HG02981 (cell line): ENCODE results near the gene GDPD5.
"Not testable (repeated sequence)": the region's sequence is repeated elsewhere in the genome, so short reads cannot be mapped to it uniquely, and the experiment has no call there.

Experiments
- ATAC-seq: cut with Tn5 transposase; IDR thresholded peaks from one replicate; pipeline ENCODE4 v1.9.1; 2021; ENCODE audit warnings: mild to moderate bottlenecking, moderate library complexity; ENCODE audit not compliant: unreplicated experiment

The GDPD5 gene

DNA sequence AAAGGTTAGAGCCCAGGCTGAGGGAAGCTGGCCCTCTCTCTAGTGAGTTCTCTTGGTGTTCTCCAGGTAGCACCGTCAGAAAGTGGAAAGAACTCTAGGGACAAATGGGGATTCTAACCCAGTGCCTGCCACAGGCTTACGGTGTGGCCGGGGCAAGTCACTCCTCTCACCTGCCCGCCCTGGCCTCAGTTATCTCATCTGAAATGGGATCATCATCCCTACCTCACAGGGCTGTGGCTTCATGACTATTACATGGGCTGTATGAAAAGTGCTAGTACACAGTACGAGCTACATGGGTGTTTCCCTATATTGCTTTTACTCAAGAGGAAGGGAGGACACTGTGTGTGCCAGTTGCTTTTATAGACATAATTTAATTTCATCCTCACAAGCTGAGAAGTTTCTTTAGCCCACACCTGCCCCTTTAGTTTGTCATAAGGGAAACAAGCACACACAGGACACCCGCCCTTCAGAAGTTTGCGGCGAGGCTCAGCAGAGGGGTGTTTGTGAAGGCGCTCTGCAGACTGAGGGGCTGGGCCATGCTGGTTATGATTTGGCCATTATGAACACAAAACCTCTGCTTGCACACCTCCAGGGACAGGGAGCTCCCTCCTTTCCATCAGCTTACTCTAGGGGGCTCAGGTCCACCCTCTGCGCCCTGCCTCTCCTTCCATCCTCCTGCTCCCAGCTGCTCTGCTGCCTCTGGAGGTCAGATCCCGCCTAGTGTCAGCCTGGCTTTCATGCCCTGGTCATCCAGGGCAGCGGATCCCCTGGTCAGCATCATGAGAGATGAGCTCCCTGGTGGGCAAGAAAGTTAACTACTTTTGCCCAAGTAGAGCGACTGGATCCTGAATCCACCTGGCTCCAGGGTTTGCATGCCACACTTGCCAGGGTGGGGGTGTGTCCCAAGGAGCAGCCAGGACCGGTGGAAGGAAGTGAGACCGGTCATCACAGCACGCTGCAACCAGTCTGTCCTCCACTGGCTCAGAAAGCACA is 93.9 kb downstream of the GDPD5 start:
- ATAC-seq = no peak

- ATAC-seq = no peak
Observed at GRCh38 chr11:75430714-75431532, 94.8 kb downstream of the GDPD5 start.

DNA sequence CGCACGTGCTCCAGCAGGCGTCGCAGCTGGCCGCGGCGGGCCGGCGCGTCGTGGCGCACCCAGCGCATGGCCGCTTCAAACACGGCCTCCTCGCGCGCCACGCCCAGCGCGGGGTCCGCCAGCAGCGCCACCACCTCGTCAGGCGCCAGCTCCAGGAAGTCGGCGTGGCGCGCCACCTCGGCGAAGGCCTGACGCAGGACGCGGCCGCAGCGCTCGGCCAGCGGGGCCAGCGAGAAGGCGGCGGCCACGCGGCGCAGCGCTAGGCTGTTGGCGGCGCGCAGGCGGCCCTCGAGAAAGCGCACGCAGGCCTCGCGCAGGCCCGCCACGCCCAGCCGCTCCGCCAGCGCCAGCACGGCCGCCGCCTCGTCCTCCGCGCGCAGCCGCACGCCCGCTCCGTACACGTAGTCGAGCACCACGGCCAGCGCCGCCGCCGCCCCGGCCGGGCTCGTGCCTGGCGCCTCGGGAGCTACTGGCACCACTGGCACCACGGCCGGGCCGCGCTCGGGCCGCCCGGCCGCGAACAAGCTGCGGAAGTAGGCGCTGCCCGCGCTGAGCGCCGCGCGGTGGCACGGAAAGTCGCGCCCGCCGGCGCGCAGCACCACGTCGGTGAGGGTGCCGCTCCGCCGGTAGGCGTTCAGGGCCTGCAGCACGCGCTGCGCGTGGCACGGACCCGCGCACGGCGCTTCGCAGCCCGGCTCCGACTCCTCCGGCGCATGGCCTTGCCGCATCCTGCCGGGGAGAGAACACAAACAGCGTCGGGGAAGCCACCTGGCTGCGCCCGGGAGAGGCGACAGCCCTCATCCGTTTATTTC is 95.6 kb downstream of the GDPD5 start:
- no peak for ATAC-seq

DNA sequence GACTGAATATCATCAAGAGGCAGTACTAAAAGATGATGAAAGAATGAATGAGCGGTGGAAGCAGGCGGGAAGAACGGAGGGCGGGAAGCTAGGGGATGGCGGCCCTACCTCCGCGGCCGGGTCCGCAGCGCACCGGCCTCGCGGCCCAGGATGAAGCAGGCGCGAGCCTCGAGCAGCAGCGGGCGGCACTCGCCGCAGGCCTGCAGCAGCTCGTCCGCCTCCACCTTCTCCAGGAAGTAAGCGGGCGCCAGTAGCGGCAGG is 96.2 kb downstream of the GDPD5 start:
- ATAC-seq = no peak

DNA sequence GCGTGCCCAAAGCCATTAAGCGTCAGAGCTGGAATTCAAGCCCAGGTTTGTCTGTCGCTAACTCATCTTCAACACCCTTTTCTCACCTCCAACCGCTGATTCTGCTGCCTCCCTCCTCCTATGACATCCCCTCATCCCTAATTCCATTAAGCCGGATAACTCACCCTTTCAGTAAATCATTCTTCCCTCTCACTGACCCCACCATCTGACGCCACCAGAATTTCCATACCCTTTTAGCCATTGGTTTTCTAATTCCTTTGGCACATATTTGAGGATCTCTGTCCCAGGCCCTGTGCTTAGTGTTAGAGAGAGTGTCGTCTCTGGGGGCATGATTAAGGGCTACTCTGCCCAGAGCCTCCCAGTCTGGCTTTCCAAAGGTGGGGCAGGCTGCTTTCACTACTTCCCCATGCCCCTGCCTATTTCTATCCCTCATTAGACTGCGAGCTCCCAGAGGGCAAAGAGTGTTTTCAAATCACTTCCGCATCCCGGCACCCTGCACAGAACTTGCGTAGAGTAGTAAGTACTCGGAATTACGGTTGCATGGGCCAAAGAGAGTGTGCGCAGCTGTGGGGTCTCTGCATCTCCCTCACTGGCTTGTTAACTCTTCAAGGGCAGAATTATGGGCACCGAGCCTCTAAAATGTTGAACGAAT is 96.6 kb downstream of the GDPD5 start:
- no peak for ATAC-seq

DNA sequence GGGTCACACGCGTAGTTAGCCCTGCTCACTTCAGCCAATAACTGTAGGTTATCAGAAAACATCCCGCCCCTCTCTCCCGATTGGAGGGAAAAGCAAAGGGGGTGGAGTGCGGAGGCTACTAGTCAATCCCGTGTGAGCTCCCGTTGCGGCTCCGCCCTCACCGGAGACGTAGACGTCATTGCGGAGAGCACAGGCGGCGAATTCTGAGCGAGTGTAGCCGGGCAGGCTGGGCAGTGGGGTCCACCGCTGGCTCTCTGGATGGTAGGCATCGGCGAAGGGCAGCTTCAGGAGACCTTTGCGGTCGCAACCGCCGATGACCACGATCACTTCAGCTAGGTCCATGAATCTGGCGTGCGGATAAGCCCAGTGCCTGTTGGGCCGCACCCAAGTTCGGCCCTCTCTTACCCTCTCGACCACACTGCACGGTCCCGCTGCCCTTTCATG is 97.4 kb downstream of the GDPD5 start:
- ATAC-seq = no peak

DNA sequence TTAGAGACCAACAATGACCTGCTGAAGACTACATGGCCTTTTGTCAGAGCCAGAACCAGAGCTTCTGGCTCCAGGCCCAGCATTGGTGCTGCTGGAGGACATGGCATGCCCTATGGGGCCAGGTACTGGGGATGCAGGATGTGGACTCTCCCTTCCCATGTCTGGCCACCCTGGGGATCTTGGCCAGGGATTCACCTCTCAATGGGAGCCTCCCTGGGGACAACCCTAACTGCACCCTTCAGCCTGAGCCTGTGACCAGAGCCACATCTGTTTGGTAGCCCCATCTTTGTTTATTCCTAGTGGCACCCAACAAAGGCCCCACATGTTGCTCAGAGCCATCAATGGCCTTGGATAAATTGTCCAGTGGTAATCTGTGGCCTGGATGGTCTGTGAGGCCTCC is 98.6 kb downstream of the GDPD5 start:
- no peak for ATAC-seq

- ATAC-seq = no peak
Observed at GRCh38 chr11:75426720-75427086, 99.0 kb downstream of the GDPD5 start.

GRCh38 chr11:75425422-75425821 is 100.3 kb downstream of the GDPD5 start:
- ATAC-seq = no peak

GRCh38 chr11:75424396-75424795 is 101.3 kb downstream of the GDPD5 start:
- no peak for ATAC-seq

GRCh38 chr11:75423721-75424120 is 102.0 kb downstream of the GDPD5 start:
- ATAC-seq = no peak

- no peak for ATAC-seq
Observed at GRCh38 chr11:75422248-75423231, 103.2 kb downstream of the GDPD5 start.

DNA sequence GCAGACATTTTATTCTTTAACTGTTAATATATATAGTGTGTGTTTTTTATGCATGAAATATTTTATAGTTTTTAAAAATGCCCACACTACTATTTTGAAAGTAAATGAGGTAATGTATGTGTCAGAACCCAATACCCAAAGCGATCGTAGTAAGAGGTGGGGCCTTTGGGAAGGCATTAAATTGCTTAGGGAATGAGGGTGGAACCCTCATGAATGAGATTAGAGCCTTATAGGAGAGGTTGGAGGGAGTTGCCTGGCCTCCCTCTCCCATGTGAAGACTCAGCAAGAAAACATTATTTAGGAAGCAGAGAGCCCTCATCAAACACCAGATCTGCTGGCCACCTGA is 103.9 kb downstream of the GDPD5 start:
- no peak for ATAC-seq

DNA sequence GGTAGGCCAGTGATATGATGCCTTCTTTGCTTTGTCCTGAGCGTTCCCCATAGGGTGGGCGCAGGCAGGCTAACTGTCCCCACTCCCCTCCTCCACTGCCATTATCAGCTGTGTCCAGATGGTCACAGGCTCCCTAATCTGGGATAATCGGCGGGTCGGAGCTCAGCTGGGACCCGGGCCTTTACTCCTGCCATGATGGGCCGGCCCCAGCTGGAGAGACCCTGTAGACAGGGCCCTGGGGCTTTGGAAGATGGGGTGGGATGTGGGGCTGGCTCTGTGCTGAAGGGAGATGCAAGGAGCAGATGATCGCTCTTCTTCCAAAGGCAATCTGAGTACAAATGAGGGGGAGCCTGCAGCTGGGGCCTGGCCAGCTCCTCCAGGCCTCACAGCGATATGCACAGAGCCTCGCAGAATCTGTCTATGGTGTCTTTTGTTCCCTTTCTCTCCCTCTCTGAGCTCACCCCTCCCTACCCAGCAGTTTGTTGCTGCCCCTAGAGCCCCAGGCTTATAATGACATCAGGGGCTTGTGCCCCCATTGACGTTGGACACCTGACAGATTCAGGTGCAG is 104.6 kb downstream of the GDPD5 start:
- no peak for ATAC-seq

DNA sequence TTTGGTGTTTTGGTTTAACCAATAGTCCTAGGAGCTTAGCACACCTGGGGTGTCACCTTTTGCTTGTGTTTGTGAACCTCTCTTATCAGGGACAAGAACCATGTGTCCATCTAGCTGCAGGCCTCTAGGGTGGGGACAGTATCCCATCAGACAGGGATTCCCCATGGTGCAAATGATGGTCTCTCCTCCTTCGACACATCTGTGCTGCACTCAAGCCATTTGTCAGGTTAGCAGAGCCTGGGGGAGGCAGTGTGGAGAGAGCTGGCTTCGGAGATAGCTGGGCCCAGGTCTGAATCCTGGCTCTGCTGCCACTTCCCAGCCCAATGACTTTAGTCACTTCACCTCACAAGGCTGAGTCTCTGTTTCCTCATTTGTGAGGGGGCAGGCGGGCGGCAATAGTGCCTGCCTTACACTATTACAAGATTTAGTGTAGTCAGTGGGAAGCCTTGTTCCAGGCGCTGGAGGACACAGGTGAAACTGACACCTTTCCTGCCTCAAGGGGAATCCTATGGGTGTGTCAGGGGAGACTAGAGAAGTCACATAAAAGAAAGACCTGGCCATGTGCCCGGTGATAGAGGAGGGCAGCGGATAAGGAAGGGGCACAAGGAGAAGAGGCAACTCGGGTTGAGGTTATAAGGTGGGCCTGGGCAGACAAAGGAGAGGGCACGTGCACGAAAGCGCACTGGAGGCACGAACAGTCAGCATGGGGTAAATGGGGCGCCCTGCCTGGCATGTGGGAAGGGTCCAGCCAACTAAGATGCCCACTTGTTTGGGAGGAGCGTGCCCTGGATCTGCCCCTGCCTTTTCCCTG is 105.3 kb downstream of the GDPD5 start:
- no peak for ATAC-seq

DNA sequence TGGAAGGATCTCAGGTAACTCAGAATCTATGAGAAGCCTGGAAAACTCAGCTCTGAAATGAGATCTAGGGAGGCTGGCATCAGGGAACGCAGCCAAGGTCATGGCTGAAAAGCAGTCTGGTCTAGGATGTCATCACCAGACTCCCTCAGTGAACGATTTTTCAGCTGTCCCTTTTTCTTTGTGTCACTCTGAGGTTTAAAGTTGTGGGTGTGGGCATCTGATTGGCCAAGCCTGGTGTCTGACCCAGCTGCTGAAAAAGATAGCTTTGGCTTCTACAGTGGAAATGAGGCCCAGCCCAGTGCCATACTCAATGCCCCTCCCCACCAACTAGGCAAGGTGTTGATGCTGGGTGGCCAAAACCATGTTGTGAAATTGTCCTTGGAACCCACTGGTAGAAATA is 111.9 kb downstream of the GDPD5 start:
- no peak for ATAC-seq

DNA sequence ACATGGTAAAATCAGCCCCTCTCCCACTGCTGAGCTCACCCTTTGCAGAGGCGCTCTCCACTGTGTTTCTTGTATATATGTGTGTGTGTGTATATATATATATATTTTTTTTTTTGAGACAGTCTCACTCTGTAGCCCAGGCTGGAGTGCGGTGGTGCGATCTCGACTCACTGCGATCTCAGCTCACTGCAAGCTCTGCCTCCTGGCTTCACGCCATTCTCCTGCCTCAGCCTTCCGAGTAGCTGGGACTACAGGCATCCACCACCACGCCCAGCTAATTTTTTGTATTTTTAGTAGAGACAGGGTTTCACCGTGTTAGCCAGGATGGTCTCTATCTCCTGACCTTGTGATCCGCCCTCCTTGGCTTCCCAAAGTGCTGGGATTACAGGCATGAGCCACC is 112.6 kb downstream of the GDPD5 start:
- not testable (repeated sequence) for ATAC-seq

GRCh38 chr11:75409971-75410370 is 115.8 kb downstream of the GDPD5 start:
- not testable (repeated sequence) for ATAC-seq

DNA sequence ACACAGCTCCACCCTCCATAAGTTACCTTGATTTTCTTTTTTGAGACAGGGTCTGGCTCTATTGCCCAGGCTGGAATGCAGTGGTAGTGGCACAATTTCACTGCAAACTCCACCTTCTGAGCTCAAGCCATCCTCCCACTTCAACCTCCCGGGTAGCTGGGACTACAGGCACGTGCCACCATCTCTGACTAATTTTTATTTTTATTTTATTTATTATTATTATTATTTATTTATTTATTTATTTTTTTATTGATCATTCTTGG is 116.9 kb downstream of the GDPD5 start:
- no peak for ATAC-seq
